T1000 (cell line): Measurements from ENCODE around the gene DTNA.

Experiments
- DNase-seq: peaks from one replicate; lab custom pipeline; 2025; ENCODE audit warnings: mixed read lengths; lab: John Stamatoyannopoulos, UW

Gene DTNA

GRCh38 chr18:34859496-34859895, 149.4 kb downstream of the DTNA start:
- DNase-seq, result no peak

GRCh38 chr18:34862561-34862960, 152.5 kb downstream of the DTNA start:
- DNase-seq, result no peak

GRCh38 chr18:34863702-34864101, 153.6 kb downstream of the DTNA start:
- no peak for DNase-seq

- DNase-seq, result no peak
These were observed 154.9 kb downstream of the DTNA start for GRCh38 chr18:34864836-34865497.

- no peak for DNase-seq
These were observed 156.2 kb downstream of the DTNA start for GRCh38 chr18:34866310-34866709.

- no peak for DNase-seq
These were observed 156.6 kb downstream of the DTNA start for GRCh38 chr18:34866739-34867138.

GRCh38 chr18:34867520-34867919, 157.4 kb downstream of the DTNA start:
- DNase-seq, result no peak

GRCh38 chr18:34870555-34871310, 160.6 kb downstream of the DTNA start:
- no peak for DNase-seq

GRCh38 chr18:34871435-34871834, 161.3 kb downstream of the DTNA start:
- no peak for DNase-seq

- DNase-seq, result no peak
These were observed 162.0 kb downstream of the DTNA start for GRCh38 chr18:34872066-34872465.

- DNase-seq, result no peak
These were observed 164.0 kb downstream of the DTNA start for GRCh38 chr18:34873986-34874580.

- no peak for DNase-seq
These were observed 165.1 kb downstream of the DTNA start for GRCh38 chr18:34875150-34875549.

- no peak for DNase-seq
These were observed 170.3 kb downstream of the DTNA start for GRCh38 chr18:34880403-34880802.

GRCh38 chr18:34880882-34881834, 171.1 kb downstream of the DTNA start:
- DNase-seq, result no peak

- no peak for DNase-seq
These were observed 174.3 kb downstream of the DTNA start for GRCh38 chr18:34884436-34884835.

GRCh38 chr18:34886177-34886576, 176.1 kb downstream of the DTNA start:
- no peak for DNase-seq

GRCh38 chr18:34887881-34888580, 177.9 kb downstream of the DTNA start:
- DNase-seq, result no peak

- DNase-seq, result no peak
These were observed 180.5 kb downstream of the DTNA start for GRCh38 chr18:34890486-34891085.

- DNase-seq, result no peak
These were observed 182.3 kb downstream of the DTNA start for GRCh38 chr18:34892379-34892778.

GRCh38 chr18:34893239-34893638, 183.1 kb downstream of the DTNA start:
- no peak for DNase-seq

GRCh38 chr18:34901299-34901698, 191.2 kb downstream of the DTNA start:
- no peak for DNase-seq
